ENCODE data around the gene UBE2H.
"Not testable (repeated sequence)": the region's sequence is repeated elsewhere in the genome, so short reads cannot be mapped to it uniquely, and the experiment has no call there.

Gene UBE2H

GRCh38 chr7:129803546-129804081 lies 149.1 kb downstream of the UBE2H start:
- no peak overlapping the region for H3K27ac ChIP-seq
- no peak for TF ChIP-seq CTCF (conservative IDR thresholded peaks at IDR 0.05)
- TF ChIP-seq ZFX (IDR thresholded peaks at IDR 0.05): no peak

- TF ChIP-seq CTCF (conservative IDR thresholded peaks at IDR 0.05) (no peak), ZFX (IDR thresholded peaks at IDR 0.05) (no peak)
- no peak overlapping the region for H3K27ac ChIP-seq
Observed at GRCh38 chr7:129801882-129802281, 150.9 kb downstream of the UBE2H start.

GRCh38 chr7:129800901-129801300 lies 151.9 kb downstream of the UBE2H start:
- TF ChIP-seq ZFX (IDR thresholded peaks at IDR 0.05) (no peak), CTCF (conservative IDR thresholded peaks at IDR 0.05) (no peak)
- no peak overlapping the region for H3K27ac ChIP-seq

GRCh38 chr7:129799350-129799955 lies 153.3 kb downstream of the UBE2H start:
- TF ChIP-seq CTCF (conservative IDR thresholded peaks at IDR 0.05) (no peak), ZFX (IDR thresholded peaks at IDR 0.05) (no peak)
- no peak overlapping the region for H3K27ac ChIP-seq

GRCh38 chr7:129798616-129799349 lies 154.0 kb downstream of the UBE2H start:
- H3K27ac ChIP-seq: no peak overlapping the region
- no peak for TF ChIP-seq CTCF (conservative IDR thresholded peaks at IDR 0.05)
- no peak for TF ChIP-seq ZFX (IDR thresholded peaks at IDR 0.05)

GRCh38 chr7:129797214-129797789 lies 155.5 kb downstream of the UBE2H start:
- no peak for TF ChIP-seq CTCF (conservative IDR thresholded peaks at IDR 0.05)
- TF ChIP-seq ZFX (IDR thresholded peaks at IDR 0.05): no peak
- no peak overlapping the region for H3K27ac ChIP-seq

GRCh38 chr7:129796186-129796775 lies 156.5 kb downstream of the UBE2H start:
- TF ChIP-seq ZFX (IDR thresholded peaks at IDR 0.05) (no peak), CTCF (conservative IDR thresholded peaks at IDR 0.05) (no peak)
- no peak overlapping the region for H3K27ac ChIP-seq

GRCh38 chr7:129794461-129794860 lies 158.3 kb downstream of the UBE2H start:
- H3K27ac ChIP-seq: not testable (repeated sequence)

Measured in C4-2B (cell line).